GM19397 (cell line): ENCODE data around the gene GK2.

ENCODE experiments used
- ATAC-seq: cut with Tn5 transposase; IDR thresholded peaks from one replicate; pipeline ENCODE4 v1.9.1; 2021; ENCODE audit warnings: mild to moderate bottlenecking, moderate library complexity; ENCODE audit not compliant: unreplicated experiment

GK2 gene

DNA sequence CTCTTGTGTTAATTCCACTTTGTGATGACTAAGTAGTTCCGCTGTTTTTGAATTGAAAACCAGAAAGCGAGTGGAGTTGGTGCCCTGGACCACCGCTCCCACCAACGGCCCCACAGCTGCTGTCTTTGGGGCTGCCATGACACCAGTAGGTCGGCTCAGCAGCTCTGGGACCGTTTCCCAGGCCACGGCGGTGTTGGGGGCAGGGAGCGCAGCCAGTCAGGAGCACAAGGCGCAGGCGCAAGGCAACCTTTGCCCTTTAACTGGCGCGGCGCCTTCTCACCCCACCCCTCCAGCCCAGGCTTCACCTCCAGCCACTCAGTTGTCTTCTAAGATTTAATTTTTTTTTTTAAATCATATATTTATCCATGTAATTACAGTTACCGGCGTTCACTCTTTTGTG is at the start of gene GK2:
Gene GK2 (minus strand): TSS at position 166 of the 400 bp plus-strand sequence. CDS start 28 bp downstream, at position 138.
- no peak for ATAC-seq

DNA sequence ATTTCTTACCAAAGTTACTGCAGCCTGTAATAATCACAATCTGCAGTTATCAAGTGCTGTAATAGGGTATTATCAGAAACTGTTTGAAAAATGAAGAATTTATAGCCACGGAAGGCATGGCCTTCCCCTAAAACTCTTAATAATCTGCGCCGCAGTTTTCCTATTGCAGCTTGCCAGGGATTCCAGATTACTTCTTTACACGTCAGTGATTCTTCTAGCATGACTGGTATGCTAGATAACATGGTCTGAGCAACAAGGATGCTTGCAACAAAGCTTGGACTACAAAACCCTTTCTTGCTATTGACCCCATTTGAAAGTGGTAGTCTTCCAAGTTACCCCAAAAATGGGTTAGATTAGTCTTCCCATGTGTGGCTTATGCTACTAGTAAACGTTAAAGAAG is 47.2 kb upstream of the GK2 start:
- ATAC-seq, result no peak

DNA sequence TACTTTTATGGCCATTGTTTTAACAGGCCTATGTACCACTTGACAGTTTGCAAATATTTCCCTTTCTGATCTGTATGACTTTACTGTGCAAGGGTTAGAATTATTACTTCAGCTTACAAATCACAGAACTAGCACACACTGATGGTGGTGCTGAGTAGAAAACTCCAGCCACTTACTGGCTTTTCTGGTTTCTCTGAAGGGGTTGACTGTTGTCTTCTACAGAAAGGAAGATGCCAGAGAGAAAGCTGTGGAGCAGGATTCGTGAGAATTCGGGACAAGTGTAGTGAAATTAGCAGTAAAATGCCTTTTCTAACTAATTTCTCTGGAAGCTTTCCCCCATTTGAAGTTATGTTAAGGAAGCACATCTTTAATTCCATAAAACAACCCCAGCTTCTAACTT is 46.6 kb upstream of the GK2 start:
- no peak for ATAC-seq

DNA sequence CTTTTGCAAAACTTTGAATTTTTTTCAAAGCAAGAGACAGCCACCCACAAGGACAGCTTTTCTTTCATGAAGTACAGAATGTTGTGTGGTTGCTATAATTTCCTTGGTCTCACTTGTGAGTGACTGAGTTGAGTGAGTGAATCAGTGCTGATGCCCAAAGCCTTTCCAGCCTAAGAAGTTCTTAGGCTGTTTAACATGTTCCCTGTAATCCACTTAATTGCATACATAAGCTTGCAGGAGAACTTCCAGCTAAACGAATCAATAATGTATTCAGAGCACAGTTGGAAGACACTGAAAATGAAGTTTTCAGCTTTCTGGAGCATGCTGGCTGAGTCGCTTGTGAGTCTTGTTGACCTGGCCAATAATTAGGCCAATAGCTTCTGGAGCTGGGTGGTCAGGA is 42.0 kb upstream of the GK2 start:
- ATAC-seq, result no peak

DNA sequence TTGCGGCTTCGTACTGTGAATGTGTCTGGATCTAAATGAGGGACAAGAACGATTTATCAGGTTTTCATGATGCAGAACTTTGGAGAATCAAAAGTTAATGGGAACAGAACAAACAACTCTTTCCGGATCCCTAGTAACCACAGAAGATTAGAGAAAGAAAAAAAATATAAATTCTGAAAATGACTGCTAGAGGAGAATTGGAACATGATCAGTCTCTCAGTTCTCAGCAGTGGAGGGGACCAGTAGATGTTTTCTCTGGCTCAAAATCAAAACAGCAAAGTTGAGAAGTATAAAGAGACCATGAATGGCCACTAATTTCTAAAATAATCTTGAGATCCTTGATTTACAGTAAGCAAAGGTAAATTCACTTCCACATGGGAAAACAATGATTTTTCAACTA is 38.1 kb upstream of the GK2 start:
- ATAC-seq, result no peak

DNA sequence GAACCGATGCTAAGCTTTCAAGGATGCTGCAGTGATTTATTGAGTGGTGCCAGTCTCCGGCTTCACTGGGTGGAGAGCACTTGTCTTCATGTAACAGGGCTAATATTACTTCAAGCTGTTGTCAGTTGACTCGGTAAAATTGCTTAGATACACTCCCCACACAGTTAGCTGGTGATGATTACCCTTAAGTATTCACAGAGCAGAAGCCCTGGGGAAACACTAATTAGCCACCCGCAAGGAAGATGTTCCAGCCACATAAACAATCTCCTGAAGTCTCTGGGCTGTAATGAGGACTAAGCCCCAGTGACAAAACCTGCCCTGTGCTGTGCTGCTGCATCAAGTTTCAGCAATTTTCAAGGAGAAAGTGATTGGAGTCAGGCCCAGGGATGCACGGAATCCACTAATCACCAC is 37.3 kb upstream of the GK2 start:
- ATAC-seq, result no peak

DNA sequence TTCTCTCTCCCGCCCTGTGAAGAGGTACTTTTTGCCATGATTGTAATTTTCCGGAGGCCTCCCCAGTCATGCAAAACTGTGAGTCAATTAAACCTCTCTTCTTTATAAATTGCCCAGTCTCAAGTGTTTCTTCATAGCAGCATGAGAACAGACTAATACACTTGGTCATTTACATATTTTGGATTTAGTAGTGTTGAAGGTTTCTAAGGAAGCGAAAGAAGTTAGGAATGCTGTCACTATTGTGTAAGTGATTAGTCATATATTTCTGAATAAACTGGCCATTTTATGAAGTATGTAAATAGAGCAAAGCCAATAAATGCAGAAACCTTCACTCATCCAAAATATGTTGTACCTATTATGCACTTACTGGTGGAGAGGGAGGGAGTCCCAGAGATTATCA is 34.4 kb upstream of the GK2 start:
- ATAC-seq, result no peak

DNA sequence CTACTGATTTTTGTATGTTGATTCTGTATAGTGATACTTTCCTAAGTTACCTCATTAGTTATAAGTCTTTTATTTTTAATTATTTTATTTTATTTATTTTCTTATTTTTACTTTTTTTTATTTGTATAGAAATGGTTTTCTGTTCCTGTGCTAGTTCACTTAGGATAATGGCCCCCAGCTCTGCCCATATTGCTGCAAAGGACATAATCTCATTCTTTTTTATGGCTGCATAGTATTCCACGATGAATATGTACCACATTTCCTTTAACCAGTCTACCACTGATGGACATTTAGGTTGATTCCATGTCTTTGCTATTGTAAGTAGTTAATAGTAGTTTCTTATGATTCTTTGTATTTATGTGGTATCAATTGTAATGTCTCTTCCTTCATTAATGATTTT is 31.5 kb upstream of the GK2 start:
- no peak for ATAC-seq

DNA sequence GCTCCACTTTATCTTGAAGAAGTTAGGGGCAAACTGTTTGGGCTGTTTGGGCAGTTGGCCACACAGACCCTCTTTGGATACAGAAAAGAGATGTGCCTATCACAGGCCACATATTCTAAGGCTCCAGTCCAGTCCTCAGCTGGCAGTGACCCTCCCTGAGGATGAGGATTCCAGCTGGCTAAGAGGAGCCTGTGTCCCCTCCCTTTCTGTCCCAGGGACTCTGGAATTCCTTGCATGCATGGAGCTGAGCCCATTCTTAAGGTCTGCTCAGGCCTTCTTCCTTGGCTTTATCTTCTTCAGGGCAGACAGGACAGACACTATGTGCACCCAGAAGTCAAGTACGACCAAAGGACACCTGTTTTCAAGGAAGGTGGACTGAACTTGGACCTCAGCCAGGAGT is 23.8 kb upstream of the GK2 start:
- no peak for ATAC-seq

DNA sequence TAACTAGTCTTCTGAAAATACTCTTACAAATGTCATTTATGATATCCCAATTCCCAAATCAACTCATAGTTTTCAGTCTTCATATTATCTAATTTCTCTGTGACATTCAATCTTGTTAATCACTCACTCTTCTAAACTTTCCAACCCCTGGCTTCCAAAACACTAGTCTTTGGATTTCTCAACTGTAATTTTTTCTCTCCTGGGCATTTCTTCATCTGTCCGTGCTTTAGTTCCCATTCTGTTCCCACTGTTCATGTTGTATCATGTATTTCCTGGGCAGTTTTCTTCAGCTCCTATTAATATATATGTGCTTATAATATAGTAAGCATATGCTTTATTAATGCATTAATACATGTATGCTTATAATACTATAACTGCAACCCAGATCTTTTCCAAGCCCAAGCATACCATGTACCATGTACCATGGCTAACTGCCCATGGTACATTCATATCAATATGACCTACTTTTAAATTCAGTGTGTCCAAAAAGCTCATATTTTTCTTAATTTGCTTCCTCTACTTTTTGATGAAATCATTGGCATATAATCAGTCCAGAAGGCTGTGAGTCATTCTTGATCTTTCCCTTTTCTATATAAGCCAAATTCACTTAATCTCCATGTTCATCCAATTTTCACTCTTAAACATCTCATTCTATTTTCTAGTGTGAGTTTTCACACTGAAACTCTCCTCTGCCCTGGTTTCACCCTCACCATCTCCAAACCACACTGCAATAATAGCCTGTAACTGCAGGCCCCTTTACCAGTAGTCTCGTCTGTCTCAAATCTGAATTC is 21.3 kb upstream of the GK2 start:
- no peak for ATAC-seq

DNA sequence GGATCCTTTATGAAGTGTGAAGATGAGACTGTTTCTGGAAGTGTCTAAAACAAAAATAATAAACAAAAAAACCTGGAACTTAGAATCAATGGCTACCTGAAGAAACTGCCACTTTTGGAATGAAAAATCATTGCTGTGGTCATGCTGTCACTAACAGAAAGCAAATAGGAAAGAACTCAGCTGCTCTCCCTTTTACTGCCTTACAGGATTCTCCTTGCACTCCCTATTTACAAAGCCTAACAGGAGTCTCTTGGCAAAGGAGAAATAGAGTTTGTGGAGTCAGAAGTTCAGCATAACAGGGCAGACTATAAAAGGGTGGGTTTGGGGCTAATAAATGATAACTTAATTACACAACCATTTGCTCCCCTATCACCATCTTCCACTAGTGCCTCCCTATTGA is 19.0 kb upstream of the GK2 start:
- ATAC-seq, result no peak

DNA sequence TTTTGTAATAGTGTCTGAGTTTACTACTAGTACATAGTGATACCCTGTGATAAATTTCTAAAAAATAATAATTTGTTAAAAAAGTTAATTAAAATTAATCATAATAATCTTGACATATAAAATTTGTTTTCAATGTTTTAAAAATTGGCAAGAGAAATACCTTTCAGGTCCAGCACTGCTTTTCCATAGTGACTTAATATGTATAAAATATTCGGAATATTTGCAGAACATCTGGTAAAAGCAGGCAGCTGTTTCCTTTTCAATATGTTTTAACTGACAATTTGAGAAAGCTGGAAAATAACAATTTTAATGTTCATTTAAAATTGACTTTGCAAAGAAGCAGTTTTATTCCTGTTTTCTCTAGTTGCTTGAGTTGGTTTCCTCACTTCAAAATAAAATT is 17.6 kb upstream of the GK2 start:
- no peak for ATAC-seq

DNA sequence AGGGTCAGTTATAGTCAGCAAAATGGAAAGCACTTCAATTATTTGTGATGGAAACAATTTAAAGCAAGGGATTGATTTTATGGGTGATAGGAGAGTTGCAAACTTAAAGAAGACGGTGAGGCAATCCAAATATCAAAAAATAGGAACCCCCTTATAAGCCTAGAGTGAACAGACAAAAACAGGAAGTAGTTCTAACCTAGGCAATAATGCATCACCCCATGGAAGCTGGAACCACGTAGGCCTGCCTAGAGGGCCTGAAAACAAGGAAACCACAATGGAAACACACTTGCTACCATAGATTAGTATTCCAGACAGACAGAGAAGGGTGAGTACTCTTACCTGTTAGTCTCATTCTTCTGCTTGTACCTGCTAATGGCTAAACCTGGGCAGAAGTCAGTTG is 13.5 kb upstream of the GK2 start:
- no peak for ATAC-seq

DNA sequence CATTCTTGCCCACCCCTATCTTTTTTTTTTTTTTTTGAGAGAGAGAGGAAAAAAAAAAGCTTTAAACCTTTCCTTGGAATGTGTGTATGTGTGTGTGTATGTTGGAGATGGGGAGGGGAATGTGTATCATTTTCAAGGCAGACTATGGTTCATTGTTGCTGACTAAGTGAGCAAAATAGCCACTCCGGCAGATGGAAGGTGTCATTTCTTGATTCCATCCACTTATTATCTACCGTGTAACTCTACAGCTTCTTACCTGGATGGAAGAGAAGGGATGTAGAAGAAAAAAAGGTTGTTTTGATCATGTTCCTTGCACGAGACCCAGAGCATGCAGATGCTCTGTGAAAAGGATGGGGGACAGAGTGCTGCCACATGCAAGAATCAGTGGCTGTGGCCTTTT is 5.9 kb upstream of the GK2 start:
- ATAC-seq, result no peak

DNA sequence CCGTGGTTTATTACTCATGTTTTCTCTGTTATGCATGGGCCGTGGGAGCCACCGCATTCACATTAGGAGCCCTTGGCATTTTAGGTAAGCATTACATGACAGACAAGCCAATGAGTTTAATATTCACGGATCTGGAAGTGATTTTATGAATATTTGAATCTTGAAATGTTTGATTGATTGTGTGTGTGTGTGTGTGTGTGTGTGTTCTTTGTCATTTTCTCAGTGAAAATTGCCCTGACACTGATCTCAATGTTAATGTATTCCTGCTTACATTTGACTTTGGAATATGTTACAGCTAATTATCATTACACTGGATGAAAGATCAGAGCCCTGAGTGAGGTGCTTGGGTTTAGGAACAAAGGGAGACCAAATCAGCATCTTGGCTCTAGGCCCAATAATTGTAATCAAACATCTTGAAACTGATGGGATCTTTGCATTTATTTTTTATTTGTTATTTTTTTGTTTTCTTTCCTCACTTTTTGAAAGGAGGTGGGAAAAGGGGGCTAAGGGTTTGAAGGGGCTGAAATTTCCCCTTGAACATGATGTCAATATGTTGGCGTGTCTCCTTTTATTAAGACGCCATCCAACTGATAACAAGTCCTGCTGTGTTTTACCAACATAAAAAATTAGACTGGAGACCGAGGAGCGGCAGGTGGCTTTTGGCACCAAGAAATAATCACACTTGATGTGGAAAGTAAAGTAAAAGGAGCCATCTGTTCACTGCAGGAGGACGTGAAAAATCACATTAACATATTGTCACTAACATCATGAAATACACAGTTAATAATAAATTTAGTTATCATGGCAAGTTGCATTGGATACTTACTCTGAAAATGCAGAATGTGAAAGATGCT is 5.2 kb upstream of the GK2 start:
- no peak for ATAC-seq

DNA sequence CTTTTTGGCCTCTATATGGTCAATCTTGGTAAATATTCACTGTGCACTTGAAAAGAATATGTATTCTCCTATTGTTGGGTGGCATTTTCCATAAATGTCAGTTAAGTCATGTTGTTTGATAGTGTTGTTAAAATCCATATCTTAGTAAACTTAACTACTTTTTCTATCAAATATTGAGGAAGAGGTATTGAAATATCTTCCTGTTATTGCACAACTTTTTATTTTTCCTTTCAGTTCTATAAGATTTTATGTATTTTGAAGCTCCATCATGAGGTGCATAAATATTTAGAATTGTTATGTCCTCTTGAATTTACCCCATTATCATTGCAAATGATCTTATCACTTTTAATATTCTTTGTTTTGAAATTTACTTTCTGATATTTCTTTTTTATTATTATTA is 3.4 kb downstream of the GK2 start:
- no peak for ATAC-seq

DNA sequence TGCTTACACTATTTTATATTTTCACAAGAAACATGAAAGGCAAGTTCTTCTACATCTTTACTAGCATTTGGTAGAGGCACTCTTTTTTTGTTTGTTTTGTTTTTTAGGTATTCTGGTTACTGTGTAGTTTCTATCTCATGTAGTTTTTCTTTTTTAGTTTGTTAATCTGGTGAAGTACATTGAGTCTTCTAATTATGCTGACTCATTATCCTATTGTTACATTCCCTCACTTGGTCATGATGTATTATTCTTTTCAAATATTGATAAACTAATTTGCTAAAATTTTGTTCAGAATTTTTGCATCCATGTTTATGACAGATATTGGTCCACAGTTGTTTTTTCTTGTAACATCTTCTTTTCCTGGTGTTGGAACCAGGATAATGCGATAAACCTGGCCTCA is 4.7 kb downstream of the GK2 start:
- ATAC-seq, result no peak

DNA sequence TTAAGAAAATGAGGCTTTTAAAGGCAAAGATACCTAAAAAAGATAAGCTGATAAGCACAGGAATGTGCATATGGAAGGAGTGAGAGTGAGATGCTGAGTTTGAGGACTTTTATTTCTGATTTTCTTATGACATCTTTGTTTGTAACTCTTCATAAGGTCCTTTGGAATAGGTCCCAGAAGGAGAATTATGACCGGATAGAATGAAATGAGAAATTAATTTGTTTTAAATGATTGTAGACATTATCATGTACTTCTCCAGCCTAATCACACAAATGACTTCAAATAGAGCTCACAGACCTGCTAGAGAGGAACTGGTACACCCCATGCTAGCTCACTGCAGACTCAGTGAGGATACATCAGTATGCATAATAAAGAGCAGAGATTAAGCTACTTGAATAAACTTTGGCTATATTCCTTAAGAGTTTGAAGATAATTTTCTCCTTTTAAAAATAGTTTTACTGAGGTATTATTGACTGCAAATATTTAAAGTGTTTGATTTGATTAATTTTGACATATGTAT is 5.6 kb downstream of the GK2 start:
- no peak for ATAC-seq

DNA sequence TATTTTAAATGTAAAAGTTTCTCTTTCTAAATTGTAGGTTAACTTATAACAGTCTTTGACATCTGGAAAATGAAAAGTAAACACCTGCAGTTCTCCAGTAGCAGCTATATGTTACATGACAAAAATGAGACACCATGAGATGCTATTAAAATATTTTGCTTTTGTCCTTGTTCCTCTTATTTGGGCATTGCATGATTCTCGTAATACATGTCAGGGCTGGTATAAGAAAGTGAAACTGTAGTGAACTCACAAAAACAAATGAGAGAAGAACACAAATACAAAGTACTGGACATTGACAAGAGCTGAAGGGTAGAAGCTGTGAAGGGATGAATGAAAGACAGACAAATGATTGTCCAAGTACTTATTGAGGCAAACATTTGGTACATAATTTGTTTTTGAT is 9.0 kb downstream of the GK2 start:
- no peak for ATAC-seq

DNA sequence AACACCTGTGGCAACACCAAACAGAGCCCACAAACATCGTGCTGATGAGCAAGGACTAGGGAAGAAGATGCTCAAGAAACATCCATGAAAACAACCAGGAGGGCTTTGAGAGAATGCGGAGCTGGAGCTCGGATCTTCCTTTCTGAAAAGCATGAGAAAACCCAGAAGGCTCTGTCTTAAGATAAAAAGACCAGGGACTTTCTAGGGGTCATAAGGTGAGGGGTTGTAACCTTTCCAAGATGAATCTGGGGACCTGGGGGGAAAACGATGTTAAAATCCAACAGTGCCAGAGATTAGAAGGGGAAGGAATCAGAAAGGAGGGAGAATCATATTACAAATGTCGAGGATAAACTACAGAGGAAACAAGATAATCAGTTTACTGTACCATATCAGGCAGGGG is 10.1 kb downstream of the GK2 start:
- ATAC-seq, result no peak

DNA sequence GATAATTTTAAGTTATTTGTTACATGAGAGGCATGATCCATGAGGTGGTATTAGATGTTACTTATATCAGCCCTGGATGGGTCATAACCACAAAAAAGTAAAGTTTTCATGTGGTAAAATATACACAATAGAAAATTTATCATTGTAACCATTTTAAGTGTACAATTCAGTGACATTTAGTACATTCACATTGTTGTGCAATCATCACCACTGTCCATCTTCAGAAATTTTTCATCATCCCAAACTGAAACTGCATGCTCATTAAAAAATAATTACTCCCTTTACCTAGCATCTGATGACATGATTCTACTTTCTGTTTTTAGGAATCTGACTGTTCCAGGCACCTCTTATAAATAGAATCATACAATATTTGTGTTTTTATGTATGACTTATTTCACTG is 11.2 kb downstream of the GK2 start:
- no peak for ATAC-seq

DNA sequence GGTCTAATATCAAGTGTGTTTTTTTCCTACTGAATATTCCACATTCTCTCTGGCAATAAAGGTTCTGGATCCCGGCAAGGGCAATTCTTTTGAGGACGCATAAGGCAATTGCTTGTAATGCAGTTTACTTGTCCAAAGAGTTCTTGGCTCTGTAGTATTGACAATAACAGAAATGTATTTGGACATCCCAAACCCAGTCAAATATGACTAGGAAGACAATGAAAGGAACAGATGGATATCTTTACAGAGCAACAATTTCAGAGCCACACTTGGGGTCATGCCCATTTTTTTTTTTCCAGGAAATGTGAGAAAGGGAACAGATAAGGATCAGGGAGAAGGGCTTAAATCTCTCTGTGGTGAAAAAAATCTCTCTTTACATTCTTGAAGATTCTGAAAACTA is 12.2 kb downstream of the GK2 start:
- ATAC-seq, result no peak
